Effector CD4-positive, alpha-beta T cell (primary cell): ENCODE measurements around the gene TMEM175.
A peak's percentile ranks its signal among the peaks of the same experiment; 100 is the strongest.

Experiments
- DNase-seq: peaks from one replicate; pipeline ENCODE4 v3.0.0-alpha.2; 2020
- total RNA-seq: gene quantifications from one replicate; lab custom pipeline; 2026; lab: John Stamatoyannopoulos, UW

Gene TMEM175, protein sequence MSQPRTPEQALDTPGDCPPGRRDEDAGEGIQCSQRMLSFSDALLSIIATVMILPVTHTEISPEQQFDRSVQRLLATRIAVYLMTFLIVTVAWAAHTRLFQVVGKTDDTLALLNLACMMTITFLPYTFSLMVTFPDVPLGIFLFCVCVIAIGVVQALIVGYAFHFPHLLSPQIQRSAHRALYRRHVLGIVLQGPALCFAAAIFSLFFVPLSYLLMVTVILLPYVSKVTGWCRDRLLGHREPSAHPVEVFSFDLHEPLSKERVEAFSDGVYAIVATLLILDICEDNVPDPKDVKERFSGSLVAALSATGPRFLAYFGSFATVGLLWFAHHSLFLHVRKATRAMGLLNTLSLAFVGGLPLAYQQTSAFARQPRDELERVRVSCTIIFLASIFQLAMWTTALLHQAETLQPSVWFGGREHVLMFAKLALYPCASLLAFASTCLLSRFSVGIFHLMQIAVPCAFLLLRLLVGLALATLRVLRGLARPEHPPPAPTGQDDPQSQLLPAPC
- 37.3 reads per million, percentile 61 among the genes with 10 or more reads in this experiment for total RNA-seq

- DNase-seq: peak; percentile 95
These were observed at the start of gene TMEM175, which contains the start of gene GAK for GRCh38 chr4:931960-932712. TSS of gene TMEM175 (plus strand) at chr4:932460. CDS start at chr4:947740, 15,280 bp downstream. TSS of gene GAK (minus strand) at chr4:932316. CDS start at chr4:932187, 129 bp downstream.

DNA sequence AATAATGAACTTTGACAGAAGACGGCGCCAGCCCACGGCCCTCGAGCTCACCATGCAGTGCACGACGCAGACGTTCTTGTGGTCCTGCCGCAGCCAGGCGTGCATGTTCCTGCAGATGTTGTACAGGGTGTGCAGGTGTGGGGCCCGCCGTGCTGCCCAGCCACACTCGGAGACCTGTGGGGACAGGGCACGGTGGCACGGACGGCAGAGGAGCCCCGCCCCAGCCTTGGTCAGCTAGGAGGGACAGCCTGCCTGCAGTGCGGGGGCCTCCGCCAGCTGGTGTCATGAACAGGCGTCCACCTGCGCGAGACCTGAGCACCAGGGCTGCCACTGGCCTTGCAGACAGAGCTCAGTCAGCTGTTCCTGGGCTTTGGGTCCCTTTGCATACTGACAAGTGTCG lies 49.6 kb upstream of the TMEM175 start:
- DNase-seq: no peak

GRCh38 chr4:883377-884095 lies 48.7 kb upstream of the TMEM175 start:
- no peak for DNase-seq

DNA sequence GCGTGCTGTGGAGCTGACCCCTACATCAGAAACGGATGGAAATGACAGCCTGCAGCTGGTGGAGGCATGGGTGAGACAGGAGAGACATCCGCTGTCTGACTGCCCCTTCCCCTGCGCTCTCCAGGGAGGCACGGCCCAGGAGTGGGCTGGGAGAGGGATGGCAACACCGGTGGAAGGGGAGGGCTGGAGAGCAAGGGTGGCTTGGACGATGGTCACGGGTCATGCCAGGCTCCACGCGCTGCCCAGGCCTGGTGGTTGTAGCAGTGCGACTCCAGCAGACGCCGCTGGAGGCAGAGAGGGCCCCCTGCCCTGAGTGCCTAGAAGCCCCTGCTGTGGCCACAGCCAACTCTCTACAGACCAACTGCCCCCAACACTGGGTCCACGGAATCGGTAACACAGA lies 48.0 kb upstream of the TMEM175 start:
- DNase-seq: no peak

DNA sequence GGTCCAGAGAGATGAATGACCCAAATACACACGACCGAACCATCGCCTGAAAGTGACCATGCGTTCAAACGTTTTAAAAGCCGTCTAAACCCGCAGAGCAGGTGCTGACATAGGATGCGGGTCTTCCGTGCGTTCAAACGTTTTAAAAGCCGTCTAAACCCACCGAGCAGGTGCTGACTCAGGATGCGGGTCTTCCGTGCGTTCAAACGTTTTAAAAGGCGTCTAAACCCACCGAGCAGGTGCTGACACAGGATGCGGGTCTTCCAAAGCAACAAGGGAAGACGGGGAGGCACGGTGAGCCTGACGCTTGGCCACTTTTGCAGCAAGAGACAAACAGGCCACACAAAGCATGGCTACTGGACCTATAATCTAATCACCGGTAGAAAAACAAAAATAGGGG lies 47.4 kb upstream of the TMEM175 start:
- DNase-seq: no peak

GRCh38 chr4:885353-885752 lies 46.9 kb upstream of the TMEM175 start:
- DNase-seq: no peak

- no peak for DNase-seq
These were observed 46.0 kb upstream of the TMEM175 start for GRCh38 chr4:886244-886643.

DNA sequence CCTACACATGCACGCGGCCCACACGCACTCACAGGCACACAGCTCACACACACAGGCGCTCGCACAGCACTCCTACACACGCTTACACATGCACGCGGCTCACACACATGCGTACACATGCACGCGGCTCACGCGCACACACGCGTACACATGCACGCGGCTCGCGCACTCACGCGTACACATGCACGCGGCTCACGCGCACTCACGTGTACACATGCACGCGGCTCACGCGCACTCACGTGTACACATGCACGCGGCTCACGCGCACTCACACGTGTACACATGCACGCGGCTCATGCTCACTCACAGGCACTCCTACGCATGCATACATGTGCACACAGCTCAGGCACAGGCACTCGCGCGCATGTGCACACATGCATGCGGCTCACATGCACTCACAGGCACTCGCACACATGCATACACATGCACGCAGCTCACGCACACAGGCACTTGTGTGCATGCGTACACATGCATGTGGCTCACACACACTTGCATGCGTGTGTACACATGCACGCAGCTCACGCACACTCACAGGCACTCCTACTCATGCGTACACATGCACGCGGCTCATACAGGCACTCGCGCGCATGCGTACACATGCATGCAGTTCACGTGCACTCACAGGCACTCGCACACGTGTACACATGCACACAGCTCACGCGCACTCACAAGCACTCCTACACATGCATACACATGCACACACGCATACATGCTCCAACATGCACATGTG lies 45.1 kb upstream of the TMEM175 start:
- DNase-seq: no peak

DNA sequence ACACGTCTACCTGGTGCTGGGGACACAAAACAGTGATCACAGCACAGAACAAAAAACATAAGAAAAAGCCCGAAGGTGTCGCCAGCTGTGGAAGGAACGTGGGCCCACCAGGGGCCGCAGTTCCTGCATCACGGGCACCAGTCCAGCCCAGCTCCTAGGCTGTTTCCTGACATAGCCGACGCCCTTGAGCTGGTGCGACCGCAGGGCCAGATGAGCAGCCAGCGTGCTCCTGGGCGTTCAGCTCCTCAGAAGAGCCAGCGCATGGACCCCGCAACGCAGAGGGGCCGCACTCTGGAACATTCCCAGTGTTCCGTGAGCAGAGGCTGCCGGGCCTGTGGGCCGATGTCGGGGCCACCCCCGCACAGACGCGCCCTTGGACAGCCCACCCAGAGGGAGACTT lies 44.2 kb upstream of the TMEM175 start:
- no peak for DNase-seq

DNA sequence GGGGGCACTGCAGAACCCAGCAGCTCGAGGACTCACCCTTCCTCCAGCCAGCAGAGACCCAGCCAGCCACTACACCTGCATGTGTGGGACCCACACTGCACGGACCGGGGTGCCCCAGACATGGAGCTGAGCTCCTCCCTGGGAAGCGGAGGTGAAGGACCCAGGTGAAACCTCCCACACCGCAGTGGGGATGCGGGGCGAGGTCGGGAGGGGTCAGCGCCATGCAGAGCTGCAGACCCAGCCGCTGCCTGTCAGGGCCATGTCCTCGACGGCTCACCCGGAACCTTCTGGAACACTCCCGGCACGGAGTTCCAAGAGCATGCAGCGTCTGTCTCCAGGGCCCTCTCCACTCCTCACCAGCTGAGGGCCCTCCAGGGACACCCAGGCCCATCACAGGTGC lies 42.7 kb upstream of the TMEM175 start:
- no peak for DNase-seq

DNA sequence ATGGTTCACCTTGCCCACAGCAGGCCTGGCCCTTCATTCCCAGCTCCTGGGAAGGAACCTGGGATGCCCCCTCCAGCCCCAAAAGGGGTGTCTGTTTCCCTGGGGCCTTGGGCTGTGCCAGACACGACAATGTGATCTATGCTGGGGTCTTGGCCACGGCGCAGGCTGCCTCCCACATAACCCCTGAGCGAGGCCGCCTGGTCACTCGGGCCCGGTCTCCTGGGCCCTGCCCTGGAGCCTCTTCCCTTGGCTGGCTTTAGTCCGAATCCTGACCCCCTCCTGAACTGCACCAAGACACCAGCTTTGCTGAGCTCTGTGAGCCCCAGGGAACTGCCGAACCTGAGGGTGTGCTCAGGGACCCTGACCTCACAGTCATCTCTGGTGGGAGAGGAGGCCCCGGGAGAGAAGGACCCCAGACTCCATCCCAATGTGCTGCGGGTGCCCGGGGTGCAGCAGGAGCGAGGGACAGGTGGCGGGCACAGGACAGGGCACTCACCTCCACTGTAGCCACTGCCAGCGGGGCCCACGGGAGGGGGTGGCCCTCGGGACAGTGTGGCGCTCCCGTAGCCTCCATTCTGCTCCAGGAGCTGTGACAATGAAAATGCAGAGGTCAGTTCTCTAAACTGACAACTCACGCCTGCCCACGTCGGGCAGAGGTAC lies 42.1 kb upstream of the TMEM175 start:
- no peak for DNase-seq

- no peak for DNase-seq
These were observed 40.5 kb upstream of the TMEM175 start for GRCh38 chr4:891747-892146.

- DNase-seq: no peak
These were observed 39.5 kb upstream of the TMEM175 start for GRCh38 chr4:892780-893179.

- DNase-seq: no peak
These were observed 38.8 kb upstream of the TMEM175 start for GRCh38 chr4:893276-893994.

GRCh38 chr4:893995-894705 lies 38.1 kb upstream of the TMEM175 start:
- no peak for DNase-seq

DNA sequence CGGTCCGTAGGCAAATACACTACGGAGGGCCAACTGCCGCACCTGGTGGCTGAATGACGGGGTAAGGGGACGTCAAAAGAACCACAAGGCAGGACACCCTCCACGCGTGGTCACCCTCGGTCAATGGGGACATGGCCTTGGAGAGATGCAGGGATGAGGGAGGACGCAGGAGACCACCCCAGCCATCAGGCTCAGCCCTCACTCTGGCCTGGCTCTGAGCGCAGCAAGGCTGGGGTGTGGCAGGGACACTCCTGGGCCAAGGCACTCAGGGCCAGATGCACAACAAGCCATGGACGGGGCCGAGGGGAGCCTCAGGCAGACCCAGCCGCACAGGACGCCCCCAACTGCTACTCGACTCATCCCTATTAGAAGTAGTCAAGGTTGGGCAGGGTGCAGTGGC lies 36.7 kb upstream of the TMEM175 start:
- DNase-seq: no peak

DNA sequence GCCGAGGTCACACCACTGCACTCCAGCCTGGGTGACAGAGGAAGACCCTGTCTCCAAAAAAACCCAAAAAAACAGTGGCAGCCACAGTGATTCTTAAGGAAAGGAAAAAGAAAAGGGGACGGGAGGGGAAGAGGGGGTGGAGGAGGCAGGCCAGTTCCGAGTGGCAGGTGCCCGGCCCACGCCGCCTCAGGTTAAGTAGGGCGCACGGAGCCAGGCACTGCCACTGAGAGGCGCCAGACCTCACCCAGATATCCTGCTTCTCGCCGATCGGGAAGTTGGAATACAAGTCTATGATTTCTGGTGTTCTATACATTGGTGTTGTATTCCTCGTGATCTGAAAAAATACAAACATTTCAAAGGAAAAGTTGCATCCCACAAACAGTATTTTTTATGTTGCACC lies 36.0 kb upstream of the TMEM175 start:
- DNase-seq: no peak

GRCh38 chr4:896630-897029 lies 35.6 kb upstream of the TMEM175 start:
- no peak for DNase-seq

DNA sequence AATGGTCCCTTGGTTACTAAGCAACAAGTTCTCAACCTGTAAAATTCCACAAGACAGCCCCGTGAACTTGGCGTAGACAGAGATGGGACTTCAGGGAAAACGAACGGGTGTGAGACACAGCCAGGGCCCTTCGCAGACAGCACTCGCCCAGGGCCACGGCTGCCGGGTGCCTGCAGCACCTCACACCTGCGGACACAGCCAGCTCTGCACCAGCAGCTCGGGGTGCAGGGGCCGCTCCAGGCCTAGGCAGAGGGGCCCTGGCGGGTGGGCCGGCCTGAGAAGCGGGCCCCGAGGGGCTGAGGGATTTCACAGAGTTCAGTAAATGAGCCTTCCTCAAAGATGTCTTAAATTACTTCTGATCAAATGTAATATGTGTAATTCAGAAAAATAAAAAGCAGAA lies 34.1 kb upstream of the TMEM175 start:
- no peak for DNase-seq

- DNase-seq: no peak
These were observed 33.2 kb upstream of the TMEM175 start for GRCh38 chr4:898869-899555.
